ENCODE measurements around the gene FLNC. TPM values are rescaled to one million over a fixed set of nuclear protein-coding genes. Genes with fewer than 3 reads are reported as not detected.

FLNC gene, protein sequence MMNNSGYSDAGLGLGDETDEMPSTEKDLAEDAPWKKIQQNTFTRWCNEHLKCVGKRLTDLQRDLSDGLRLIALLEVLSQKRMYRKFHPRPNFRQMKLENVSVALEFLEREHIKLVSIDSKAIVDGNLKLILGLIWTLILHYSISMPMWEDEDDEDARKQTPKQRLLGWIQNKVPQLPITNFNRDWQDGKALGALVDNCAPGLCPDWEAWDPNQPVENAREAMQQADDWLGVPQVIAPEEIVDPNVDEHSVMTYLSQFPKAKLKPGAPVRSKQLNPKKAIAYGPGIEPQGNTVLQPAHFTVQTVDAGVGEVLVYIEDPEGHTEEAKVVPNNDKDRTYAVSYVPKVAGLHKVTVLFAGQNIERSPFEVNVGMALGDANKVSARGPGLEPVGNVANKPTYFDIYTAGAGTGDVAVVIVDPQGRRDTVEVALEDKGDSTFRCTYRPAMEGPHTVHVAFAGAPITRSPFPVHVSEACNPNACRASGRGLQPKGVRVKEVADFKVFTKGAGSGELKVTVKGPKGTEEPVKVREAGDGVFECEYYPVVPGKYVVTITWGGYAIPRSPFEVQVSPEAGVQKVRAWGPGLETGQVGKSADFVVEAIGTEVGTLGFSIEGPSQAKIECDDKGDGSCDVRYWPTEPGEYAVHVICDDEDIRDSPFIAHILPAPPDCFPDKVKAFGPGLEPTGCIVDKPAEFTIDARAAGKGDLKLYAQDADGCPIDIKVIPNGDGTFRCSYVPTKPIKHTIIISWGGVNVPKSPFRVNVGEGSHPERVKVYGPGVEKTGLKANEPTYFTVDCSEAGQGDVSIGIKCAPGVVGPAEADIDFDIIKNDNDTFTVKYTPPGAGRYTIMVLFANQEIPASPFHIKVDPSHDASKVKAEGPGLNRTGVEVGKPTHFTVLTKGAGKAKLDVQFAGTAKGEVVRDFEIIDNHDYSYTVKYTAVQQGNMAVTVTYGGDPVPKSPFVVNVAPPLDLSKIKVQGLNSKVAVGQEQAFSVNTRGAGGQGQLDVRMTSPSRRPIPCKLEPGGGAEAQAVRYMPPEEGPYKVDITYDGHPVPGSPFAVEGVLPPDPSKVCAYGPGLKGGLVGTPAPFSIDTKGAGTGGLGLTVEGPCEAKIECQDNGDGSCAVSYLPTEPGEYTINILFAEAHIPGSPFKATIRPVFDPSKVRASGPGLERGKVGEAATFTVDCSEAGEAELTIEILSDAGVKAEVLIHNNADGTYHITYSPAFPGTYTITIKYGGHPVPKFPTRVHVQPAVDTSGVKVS (N-terminal part only)
- total RNA-seq (ENCODE audit: low replicate concordance) = 6.7 and 23.7 TPM in 2 replicates

DNA sequence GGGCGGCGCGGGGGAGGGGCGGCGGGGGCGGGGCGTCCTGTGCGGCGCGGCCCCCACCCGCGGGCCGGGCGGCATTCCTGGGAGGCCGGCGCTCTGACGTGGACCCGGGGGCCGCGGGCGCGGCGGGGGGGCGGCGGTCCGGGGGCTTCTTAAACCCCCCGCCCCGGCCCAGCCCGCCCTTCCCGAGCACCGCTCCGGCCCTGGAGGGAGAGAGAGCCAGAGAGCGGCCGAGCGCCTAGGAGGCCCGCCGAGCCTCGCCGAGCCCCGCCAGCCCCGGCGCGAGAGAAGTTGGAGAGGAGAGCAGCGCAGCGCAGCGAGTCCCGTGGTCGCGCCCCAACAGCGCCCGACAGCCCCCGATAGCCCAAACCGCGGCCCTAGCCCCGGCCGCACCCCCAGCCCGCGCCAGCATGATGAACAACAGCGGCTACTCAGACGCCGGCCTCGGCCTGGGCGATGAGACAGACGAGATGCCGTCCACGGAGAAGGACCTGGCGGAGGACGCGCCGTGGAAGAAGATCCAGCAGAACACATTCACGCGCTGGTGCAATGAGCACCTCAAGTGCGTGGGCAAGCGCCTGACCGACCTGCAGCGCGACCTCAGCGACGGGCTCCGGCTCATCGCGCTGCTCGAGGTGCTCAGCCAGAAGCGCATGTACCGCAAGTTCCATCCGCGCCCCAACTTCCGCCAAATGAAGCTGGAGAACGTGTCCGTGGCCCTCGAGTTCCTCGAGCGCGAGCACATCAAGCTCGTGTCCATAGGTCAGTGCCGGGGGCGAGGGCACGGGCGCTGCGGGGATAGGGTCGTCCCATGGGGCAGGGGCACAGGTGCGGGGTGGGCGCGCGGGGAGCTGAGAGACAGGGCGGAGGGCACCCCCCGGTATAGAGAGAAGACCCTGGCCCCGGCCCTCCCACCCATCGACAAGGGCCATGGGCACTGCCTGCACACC is at the start of gene FLNC:
Gene FLNC, plus strand, starts transcription at position 176 of the 947 bp plus-strand sequence. Its CDS starts 232 bp downstream, at position 408.
- no peaks in the 10 kb centered on the region for H3K36me3 Mint-ChIP-seq
- TF ChIP-seq, protein P1, sequence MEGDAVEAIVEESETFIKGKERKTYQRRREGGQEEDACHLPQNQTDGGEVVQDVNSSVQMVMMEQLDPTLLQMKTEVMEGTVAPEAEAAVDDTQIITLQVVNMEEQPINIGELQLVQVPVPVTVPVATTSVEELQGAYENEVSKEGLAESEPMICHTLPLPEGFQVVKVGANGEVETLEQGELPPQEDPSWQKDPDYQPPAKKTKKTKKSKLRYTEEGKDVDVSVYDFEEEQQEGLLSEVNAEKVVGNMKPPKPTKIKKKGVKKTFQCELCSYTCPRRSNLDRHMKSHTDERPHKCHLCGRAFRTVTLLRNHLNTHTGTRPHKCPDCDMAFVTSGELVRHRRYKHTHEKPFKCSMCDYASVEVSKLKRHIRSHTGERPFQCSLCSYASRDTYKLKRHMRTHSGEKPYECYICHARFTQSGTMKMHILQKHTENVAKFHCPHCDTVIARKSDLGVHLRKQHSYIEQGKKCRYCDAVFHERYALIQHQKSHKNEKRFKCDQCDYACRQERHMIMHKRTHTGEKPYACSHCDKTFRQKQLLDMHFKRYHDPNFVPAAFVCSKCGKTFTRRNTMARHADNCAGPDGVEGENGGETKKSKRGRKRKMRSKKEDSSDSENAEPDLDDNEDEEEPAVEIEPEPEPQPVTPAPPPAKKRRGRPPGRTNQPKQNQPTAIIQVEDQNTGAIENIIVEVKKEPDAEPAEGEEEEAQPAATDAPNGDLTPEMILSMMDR (IDR thresholded peaks at IDR 0.05) = no peak
- peak; percentile 53 for TF ChIP-seq EZH2 (IDR thresholded peaks at IDR 0.05)
- TF ChIP-seq EZH2phosphoT487 (IDR thresholded peaks at IDR 0.05) = peak; percentile 48
- H3K79me2 ChIP-seq (ENCODE audit: low read depth) = no peaks in the 10 kb centered on the region
- no peak within 1 kb of the TSS for H3K9ac ChIP-seq
- no peak within 1 kb of the TSS for H3K27ac Mint-ChIP-seq
- peaks cover 22% of the 10 kb centered on the region for H3K27me3 Mint-ChIP-seq (ENCODE audit: insufficient read depth, low read depth)
- no peaks in the 10 kb centered on the region for H3K36me3 ChIP-seq
- H3K27ac ChIP-seq = no peak within 1 kb of the TSS
- peak within 1 kb of the TSS; percentile 53 for H3K4me3 ChIP-seq
- H4K20me1 ChIP-seq (ENCODE audit: low read depth) = no peaks in the 10 kb centered on the region
- peak within 1 kb of the TSS; percentile 83 for H3K4me2 ChIP-seq
- H3K9me3 ChIP-seq (ENCODE audit: low read depth) = no peaks in the 10 kb centered on the region
- peaks cover 19% of the 10 kb centered on the region for H3K27me3 ChIP-seq
- peaks cover 52% of the 10 kb centered on the region for H3K4me1 Mint-ChIP-seq
- peaks cover 61% of the 10 kb centered on the region for H3K4me1 ChIP-seq
- peaks cover 52% of the 10 kb centered on the region for H3F3A ChIP-seq (ENCODE audit: low read depth)
- H3K4me3 Mint-ChIP-seq = peak within 1 kb of the TSS; percentile 83
- peak; percentile 74 for DNase-seq (ENCODE audit: low spot score)
- H3K9me3 Mint-ChIP-seq = no peaks in the 10 kb centered on the region
- peak within 1 kb of the TSS; percentile 39 for H2AFZ ChIP-seq (replicated peaks)

DNA sequence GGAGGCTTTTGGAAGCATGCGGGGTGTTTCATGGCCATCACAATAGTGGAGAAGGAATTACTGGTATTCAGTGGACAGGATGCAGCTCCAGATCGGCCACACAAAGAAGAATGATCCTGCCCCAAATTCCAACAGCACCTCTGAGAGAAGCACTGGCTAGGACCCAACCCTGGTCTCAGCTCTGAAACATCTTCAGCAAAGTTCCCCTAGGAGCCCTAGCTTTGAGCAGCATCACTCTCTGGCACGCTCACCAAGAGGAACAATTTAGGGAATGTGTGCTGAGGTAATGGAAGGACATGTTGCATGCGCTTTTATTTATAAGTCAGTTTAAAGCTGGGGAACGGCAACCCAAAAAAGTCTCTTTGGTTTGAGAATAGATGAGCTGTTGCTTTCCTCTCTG is 49.1 kb upstream of the FLNC start:
- peaks cover 20% of the 10 kb centered on the region for H3K9me3 Mint-ChIP-seq
- H3K4me2 ChIP-seq = no peak overlapping the region
- H3K4me1 ChIP-seq = peaks cover 5% of the 10 kb centered on the region
- H3K27ac Mint-ChIP-seq = no peak overlapping the region
- TF ChIP-seq EZH2phosphoT487 (IDR thresholded peaks at IDR 0.05) = no peak
- no peak for TF ChIP-seq EZH2 (IDR thresholded peaks at IDR 0.05)
- TF ChIP-seq, protein P1 (IDR thresholded peaks at IDR 0.05) = no peak
- peaks cover 4% of the 10 kb centered on the region for H3K36me3 Mint-ChIP-seq
- no peak for DNase-seq (ENCODE audit: low spot score)
- H3K36me3 ChIP-seq = no peaks in the 10 kb centered on the region
- peaks cover 6% of the 10 kb centered on the region for H3K27me3 Mint-ChIP-seq (ENCODE audit: insufficient read depth, low read depth)
- H3K79me2 ChIP-seq (ENCODE audit: low read depth) = no peaks in the 10 kb centered on the region
- no peaks in the 10 kb centered on the region for H4K20me1 ChIP-seq (ENCODE audit: low read depth)
- no peaks in the 10 kb centered on the region for H3K27me3 ChIP-seq
- H3K9ac ChIP-seq = no peak overlapping the region
- H3K9me3 ChIP-seq (ENCODE audit: low read depth) = peaks cover 4% of the 10 kb centered on the region
- peaks cover 13% of the 10 kb centered on the region for H3F3A ChIP-seq (ENCODE audit: low read depth)
- H2AFZ ChIP-seq (replicated peaks) = peak overlapping the region; percentile 7
- H3K27ac ChIP-seq = no peak overlapping the region
- no peak overlapping the region for H3K4me3 Mint-ChIP-seq
- peaks cover 3% of the 10 kb centered on the region for H3K4me1 Mint-ChIP-seq
- no peak overlapping the region for H3K4me3 ChIP-seq
